GM12872 (cell line): Measurements from ENCODE around the gene PTTG1IP.

Source experiments
- CTCF ChIP-seq: IDR thresholded peaks from 3 replicates; pipeline ENCODE4 v1.5.1; 2011; ENCODE audit warnings: low read depth, mild to moderate bottlenecking, low read length, moderate library complexity; ENCODE audit not compliant: insufficient read depth

Gene PTTG1IP

GRCh38 chr21:44817914-44818639 lies 55.4 kb downstream of the PTTG1IP start, which contains the start of gene SUMO3:
Gene SUMO3, minus strand, starts transcription at chr21:44818062. Its CDS starts 94 bp downstream, at chr21:44817968.
- no peak for TF ChIP-seq CTCF

GRCh38 chr21:44817506-44817880 lies 56.0 kb downstream of the PTTG1IP start:
- TF ChIP-seq CTCF = no peak

GRCh38 chr21:44816761-44817505 lies 56.6 kb downstream of the PTTG1IP start:
- no peak for TF ChIP-seq CTCF

GRCh38 chr21:44815852-44816628 lies 57.5 kb downstream of the PTTG1IP start:
- no peak for TF ChIP-seq CTCF

GRCh38 chr21:44815225-44815624 lies 58.3 kb downstream of the PTTG1IP start:
- no peak for TF ChIP-seq CTCF

GRCh38 chr21:44814498-44815023 lies 58.9 kb downstream of the PTTG1IP start:
- TF ChIP-seq CTCF = no peak

DNA sequence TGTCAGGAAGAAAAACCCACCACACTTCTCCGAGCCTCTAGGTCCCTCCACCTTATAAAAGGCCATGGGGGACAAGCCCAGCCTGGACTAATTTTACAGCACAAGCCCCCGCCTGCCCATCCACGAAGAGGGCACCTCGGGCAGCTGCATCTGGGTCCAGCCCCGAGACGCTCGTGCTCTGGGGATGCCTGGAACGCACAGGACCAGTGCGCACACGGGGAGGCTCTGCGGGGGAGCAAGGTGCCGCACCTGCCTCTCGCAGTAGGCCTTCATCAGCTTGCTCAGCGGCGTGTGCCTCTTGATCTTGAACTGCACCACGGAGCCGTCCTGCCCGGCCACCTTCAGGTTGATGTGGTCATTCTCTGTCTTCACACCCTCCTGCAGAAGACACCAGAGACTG lies 59.8 kb downstream of the PTTG1IP start:
- TF ChIP-seq CTCF = no peak
